Adrenal gland (tissue), 5 donors: ENCODE data around the gene KLB.

Experiments used
- CTCF ChIP-seq, 6 experiments: fragments of 450-650 bp in 4 of 6; fragments of 200-600 bp in 2 of 6; sonication (generic) in 1 of 6; IDR thresholded peaks; 1 replicate in 5 of 6; 2 replicates in 1 of 6; pipeline versions ENCODE4 v1.5.1 to v1.8.0; 2016 to 2021; ENCODE audit warnings: antibody characterized with exemption in 6 of 6, mild to moderate bottlenecking in 2 of 6, moderate library complexity in 1 of 6
- POLR2A ChIP-seq, 2 donors: fragments of 450-650 bp; IDR thresholded peaks; one replicate each; pipeline ENCODE4 v1.6.1; 2017; ENCODE audit warnings: antibody characterized with exemption in 2 of 2, mild to moderate bottlenecking in 2 of 2, moderate library complexity in 1 of 2
- donor health status: DM: no; HTN: no; CAD: no.

DNA sequence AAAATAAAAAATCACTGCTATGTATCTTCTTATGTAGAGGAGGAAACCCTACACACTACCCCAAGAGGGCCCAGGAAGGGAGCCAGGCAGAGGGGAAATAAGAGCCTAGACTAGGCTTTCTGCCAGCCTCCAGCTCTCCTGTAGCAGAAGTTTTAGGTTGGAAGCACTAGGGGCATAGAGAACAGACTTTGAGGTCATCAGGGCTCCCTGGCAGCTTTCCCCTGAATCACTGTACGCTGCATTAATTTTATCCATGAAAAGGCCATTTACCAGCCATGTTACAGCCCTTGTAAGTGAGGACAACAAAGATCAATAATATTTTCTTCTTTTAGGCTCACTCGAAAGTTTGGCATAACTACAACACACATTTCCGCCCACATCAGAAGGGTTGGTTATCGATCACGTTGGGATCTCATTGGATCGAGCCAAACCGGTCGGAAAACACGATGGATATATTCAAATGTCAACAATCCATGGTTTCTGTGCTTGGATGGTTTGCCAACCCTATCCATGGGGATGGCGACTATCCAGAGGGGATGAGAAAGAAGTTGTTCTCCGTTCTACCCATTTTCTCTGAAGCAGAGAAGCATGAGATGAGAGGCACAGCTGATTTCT lies 27.3 kb downstream of the KLB start:
- TF ChIP-seq POLR2A (IDR thresholded peaks at IDR 0.05) (no peak), CTCF (IDR thresholded peaks at IDR 0.05) (no peak)
